Adrenal gland (tissue), 12 donors: ENCODE data around the gene CELSR3. TPM values are rescaled to one million over a fixed set of nuclear protein-coding genes. Genes with fewer than 3 reads are reported as not detected.

ENCODE experiments used
- DNase-seq, 7 donors: peaks; one replicate each; pipeline ENCODE4 v3.0.0-alpha.2; 2019 to 2020
- H3K27ac ChIP-seq, 5 donors: fragments of 200-600 bp; sonication (generic) in 4 of 5; 1 replicate in 3 of 5; 2 replicates in 2 of 5; pipeline versions ENCODE4 v1.5.1 to v1.8.0; 2016 to 2020; ENCODE audit warnings: mild to moderate bottlenecking in 1 of 5
- H3K27me3 ChIP-seq: fragments of 200-600 bp; 2 replicates; pipeline ENCODE4 v1.8.0; 2021
- H3K36me3 ChIP-seq, 2 donors: fragments of 200-600 bp; replicated peaks in 1 of 2; 1 replicate in 1 of 2; 2 replicates in 1 of 2; pipeline versions ENCODE4 v1.5.1 to v1.8.0; 2018 to 2022
- H3K4me1 ChIP-seq, 2 donors: fragments of 200-600 bp; replicated peaks in 1 of 2; 1 replicate in 1 of 2; 2 replicates in 1 of 2; pipeline versions ENCODE4 v1.5.1 to v1.8.0; 2018 to 2021
- H3K4me3 ChIP-seq, 4 donors: fragments of 200-600 bp; sonication (generic) in 3 of 4; one replicate each; pipeline ENCODE4 v1.5.1; 2016 to 2018
- H3K9me3 ChIP-seq, 3 donors: fragments of 200-600 bp; sonication (generic) in 1 of 3; replicated peaks in 1 of 3; 1 replicate in 2 of 3; 2 replicates in 1 of 3; pipeline versions ENCODE4 v1.5.1 to v1.8.0; 2016 to 2021
- POLR2A ChIP-seq, 2 donors: fragments of 450-650 bp; IDR thresholded peaks; one replicate each; pipeline ENCODE4 v1.6.1; 2017; ENCODE audit warnings: antibody characterized with exemption in 2 of 2, mild to moderate bottlenecking in 2 of 2, moderate library complexity in 1 of 2
- WGBS, 4 donors: extraction: QIAGEN DNeasy Blood & Tissue Kit in 2 of 4; methylation state at CpG; one replicate each; pipeline versions ENCODE4 v1.1.5 to v1.1.7; 2013 to 2017; 5-methylcytosine and 5-hydroxymethylcytosine counted together
- intact Hi-C, 2 donors: fragments of 100-400 bp; cut with DNase I; formaldehyde crosslinking; loops; one replicate each; pipeline versions ENCODE4 v1.14.1 to v1.15.0; 2022 to 2023
- polyA plus RNA-seq, 3 donors: library from polyadenylated mRNA; stranded (reverse); fragments of 200-250 nt in 2 of 3; fragments of 350-450 nt in 1 of 3; fragmentation: Illumina TruSeq in 1 of 3; extraction: RNeasy Lipid Tissue Mini Kit (QIAGEN cat#74804) in 1 of 3; gene quantifications; one replicate each; pipeline ENCODE4 v1.2.3, GENCODE V29; 2013 to 2014
- total RNA-seq, 9 donors: library from RNA; depleted of rRNA in 4 of 9; stranded (reverse); fragments of >200 nt in 4 of 9; fragments of 120-200 nt in 1 of 9; fragmentation: NEBNext Ultra II Directional in 1 of 9; extraction: Animal tissue kit (Norgen Biotek cat#: 25700) in 1 of 9; gene quantifications; one replicate each; pipeline versions ENCODE4 v1.1.0 to v1.2.4, GENCODE V29; 2013 to 2023
- TF ChIP-seq, protein P1 (sequence below), 6 experiments: fragments of 450-650 bp in 4 of 6; fragments of 200-600 bp in 2 of 6; sonication (generic) in 1 of 6; IDR thresholded peaks; 1 replicate in 5 of 6; 2 replicates in 1 of 6; pipeline versions ENCODE4 v1.5.1 to v1.8.0; 2016 to 2021; ENCODE audit warnings: antibody characterized with exemption in 6 of 6, mild to moderate bottlenecking in 2 of 6, moderate library complexity in 1 of 6
- donor health status: healthy with polysubstance abuse.
- donor health status: Bipolar disorder and iron deficiency.
- donor health status: DM: yes; HTN: yes; CAD: no.
- donor health status: DM: no; HTN: no; CAD: no.
- donor health status: DM: no; HTN: no; CAD: no.
- donor health status: DM: yes; HTN: yes; CAD: no.

CELSR3 gene
- total and polyA plus RNA-seq, 12 donors = 0.78 to 23.5 (median 1.9) TPM

DNA sequence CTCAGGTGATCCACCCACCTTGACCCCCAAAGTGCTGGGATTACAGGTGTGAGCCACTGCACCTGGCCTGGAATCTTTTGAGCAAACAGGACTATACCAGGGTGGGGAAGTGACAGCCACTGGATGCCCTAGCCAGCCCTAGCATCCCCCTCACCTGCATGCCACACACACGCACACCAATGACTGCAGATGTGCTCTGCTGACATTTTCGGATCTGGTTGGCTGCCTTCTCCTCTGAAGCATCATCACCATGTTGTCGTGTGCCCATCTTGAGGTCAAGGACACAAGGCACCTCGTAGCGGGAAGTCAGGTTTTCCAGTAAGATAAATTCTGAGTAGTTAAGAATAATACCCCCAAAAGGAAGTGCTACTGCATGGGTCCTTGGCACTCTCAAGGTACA lies 26.7 kb upstream of the CELSR3 start:
- peaks cover 16 to 41% of the 10 kb centered on the region in 2 donors for H3K4me1 ChIP-seq
- peaks cover 0 to 72% of the 10 kb centered on the region in 2 donors for H3K36me3 ChIP-seq
- 38 to 70% (median 53%) methylated on average over 5 of the region's 5 CpGs for WGBS, 4 donors
- intact Hi-C loops = no loop called here
- H3K27me3 ChIP-seq = no peaks in the 10 kb centered on the region
- no peak overlapping the region for H3K4me3 ChIP-seq
- TF ChIP-seq, protein P1, sequence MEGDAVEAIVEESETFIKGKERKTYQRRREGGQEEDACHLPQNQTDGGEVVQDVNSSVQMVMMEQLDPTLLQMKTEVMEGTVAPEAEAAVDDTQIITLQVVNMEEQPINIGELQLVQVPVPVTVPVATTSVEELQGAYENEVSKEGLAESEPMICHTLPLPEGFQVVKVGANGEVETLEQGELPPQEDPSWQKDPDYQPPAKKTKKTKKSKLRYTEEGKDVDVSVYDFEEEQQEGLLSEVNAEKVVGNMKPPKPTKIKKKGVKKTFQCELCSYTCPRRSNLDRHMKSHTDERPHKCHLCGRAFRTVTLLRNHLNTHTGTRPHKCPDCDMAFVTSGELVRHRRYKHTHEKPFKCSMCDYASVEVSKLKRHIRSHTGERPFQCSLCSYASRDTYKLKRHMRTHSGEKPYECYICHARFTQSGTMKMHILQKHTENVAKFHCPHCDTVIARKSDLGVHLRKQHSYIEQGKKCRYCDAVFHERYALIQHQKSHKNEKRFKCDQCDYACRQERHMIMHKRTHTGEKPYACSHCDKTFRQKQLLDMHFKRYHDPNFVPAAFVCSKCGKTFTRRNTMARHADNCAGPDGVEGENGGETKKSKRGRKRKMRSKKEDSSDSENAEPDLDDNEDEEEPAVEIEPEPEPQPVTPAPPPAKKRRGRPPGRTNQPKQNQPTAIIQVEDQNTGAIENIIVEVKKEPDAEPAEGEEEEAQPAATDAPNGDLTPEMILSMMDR (IDR thresholded peaks at IDR 0.05) = no peak
- H3K9me3 ChIP-seq = no peaks in the 10 kb centered on the region
- peak overlapping the region in 2 of 5 donors; percentile 35 to 49 for H3K27ac ChIP-seq
- DNase-seq = no peak

DNA sequence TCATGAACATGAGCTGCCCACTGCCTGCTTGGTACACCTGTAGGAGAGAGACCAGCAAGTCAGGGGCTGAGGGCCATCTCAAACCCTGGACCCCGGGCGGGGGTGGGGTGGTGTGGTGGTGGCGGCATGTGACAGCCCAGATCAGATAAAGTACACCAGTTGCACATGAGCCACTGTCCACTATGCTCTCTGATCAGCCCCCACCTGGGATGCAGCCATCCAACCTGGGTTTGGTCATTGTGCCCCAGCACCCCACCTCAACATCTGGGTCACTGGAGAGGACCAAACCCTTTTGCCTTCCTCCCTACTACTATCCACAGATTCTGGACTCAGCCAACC lies 26.0 kb upstream of the CELSR3 start:
- peaks cover 0 to 65% of the 10 kb centered on the region in 2 donors for H3K36me3 ChIP-seq
- H3K9me3 ChIP-seq = no peaks in the 10 kb centered on the region
- peaks cover 13 to 38% of the 10 kb centered on the region in 2 donors for H3K4me1 ChIP-seq
- WGBS, 4 donors = 89 to 90% (median 90%) methylated on average over 3 of the region's 3 CpGs; no CpG with 5 or more reads in 1 of the 4 donors
- no peaks in the 10 kb centered on the region for H3K27me3 ChIP-seq
- intact Hi-C loops = no loop called here
- H3K27ac ChIP-seq = peak overlapping the region in 2 of 5 donors; percentile 8 to 49
- H3K4me3 ChIP-seq = no peak overlapping the region
- DNase-seq = no peak
- TF ChIP-seq, protein P1 (IDR thresholded peaks at IDR 0.05) = no peak

DNA sequence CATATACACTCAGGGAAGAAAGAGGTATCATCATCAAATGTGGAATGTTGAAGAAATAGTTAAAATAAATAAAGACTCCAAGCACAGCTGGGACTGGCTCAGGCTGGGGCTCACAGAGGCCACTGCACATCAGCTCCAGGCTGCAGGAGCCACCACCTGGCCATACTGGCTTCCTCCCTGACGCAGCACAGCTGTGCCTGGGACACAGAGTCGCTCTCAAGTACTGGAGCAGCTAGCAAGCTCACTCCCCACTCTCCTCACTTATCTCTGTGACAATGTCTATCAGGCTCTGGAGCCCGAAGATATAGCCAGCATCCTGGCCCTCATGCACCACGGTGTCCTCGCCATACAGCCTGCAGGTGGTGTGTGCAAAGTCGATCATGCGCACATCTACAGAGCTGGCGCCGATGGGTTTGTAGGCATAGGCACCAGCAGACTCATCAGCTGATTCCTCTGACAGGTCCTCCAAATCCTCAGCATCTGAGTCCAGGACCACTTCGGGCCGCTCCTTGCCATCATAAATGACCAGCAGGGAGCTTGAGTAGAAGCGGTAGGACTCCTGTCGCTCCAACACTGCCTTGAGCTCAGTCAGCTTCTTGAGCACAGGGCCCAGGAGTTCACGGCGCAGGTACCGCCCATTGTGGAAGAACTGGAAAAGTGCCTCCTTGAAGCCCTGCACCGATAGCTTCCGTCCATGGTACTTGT lies 25.5 kb upstream of the CELSR3 start:
- 72 to 88% (median 88%) methylated on average over 2 to 18 of the region's 18 CpGs for WGBS, 4 donors
- peaks cover 0 to 60% of the 10 kb centered on the region in 2 donors for H3K36me3 ChIP-seq
- intact Hi-C loops = no loop called here

DNA sequence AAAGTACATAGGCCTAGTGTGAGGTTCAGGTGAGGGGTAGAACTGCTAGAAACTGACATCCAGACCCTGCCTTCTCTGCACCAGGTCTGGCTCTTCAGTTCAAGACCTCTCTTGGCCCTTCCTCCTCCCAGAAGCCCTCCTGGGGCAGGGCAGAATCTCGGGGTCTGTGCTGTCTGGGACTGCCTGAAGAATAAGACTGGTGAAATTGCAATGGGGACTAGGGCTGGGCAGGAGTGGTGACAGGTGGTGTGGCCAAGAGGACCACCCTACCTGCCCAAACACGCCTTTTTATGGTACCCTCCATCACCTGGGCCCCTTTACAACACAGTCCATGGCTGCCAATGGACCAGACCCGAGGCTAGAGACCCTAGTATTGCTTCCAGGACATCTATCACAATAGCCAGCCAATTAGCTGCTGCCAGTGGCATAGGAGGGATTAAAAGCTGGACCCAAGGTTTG lies 24.6 kb upstream of the CELSR3 start:
- intact Hi-C loops = no loop called here

More for the DNA sequence above, 25.5 kb upstream of the CELSR3 start:
- no peak for DNase-seq
- peak overlapping the region in 1 of 5 donors; percentile 8 for H3K27ac ChIP-seq
- TF ChIP-seq, protein P1 (IDR thresholded peaks at IDR 0.05) = no peak
- TF ChIP-seq POLR2A (IDR thresholded peaks at IDR 0.05) = no peak
- H3K4me3 ChIP-seq = no peak overlapping the region
- H3K9me3 ChIP-seq = no peaks in the 10 kb centered on the region
- H3K4me1 ChIP-seq = peaks cover 15 to 38% of the 10 kb centered on the region in 2 donors
- no peaks in the 10 kb centered on the region for H3K27me3 ChIP-seq

More for the DNA sequence above, 24.6 kb upstream of the CELSR3 start:
- Histone ChIP-seq H3K4me3 (no peak overlapping the region), H3K4me1 (peaks cover 16 to 40% of the 10 kb centered on the region in 2 donors), H3K36me3 (peaks cover 0 to 54% of the 10 kb centered on the region in 2 donors), H3K9me3 (no peaks in the 10 kb centered on the region), H3K27me3 (no peaks in the 10 kb centered on the region), H3K27ac (peak overlapping the region in 2 of 5 donors; percentile 31 to 53)
- 47 to 81% (median 58%) methylated on average over 3 of the region's 3 CpGs for whole genome bisulfite sequencing, 4 donors
- DNase-seq = no peak
- no peak for TF ChIP-seq POLR2A (IDR thresholded peaks at IDR 0.05)
- TF ChIP-seq, protein P1 (IDR thresholded peaks at IDR 0.05) = no peak
